ENCODE measurements around the gene EGLN2. TPM values are rescaled to one million over a fixed set of nuclear protein-coding genes. Genes with fewer than 3 reads are reported as not detected.
"Not testable (repeated sequence)": the region's sequence is repeated elsewhere in the genome, so short reads cannot be mapped to it uniquely, and the experiment has no call there.

Gene EGLN2
- total RNA-seq, 1 experiment from 2014 or later, result 135 TPM

DNA sequence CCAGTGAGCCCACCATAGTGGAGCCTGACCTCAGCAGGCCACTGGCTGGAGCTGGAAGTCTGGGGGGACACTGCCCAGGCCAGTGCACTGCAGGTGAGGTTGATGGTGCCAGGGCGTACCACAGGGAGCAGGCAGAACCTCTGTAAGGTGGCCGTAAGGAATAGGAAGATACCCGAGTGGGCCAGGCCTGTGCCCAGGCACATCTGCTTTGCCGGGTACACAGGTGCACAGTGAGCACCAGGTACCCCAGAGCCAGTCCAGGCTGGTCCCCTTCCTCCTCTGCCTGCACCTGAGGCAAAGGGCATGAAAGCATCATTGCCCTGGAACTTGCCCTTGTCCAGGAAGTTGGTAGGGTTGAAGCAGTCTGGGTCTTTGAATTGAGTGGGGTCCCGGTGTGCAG, 9.5 kb downstream of the EGLN2 start:
- Histone ChIP-seq H3K9me3 (no peaks in the 10 kb centered on the region), H3K4me3 (ENCODE audit: low read depth, low read length) (no peak overlapping the region), H3K36me3 (ENCODE audit: control insufficient read depth, insufficient read depth, low read length) (peaks cover 17% of the 10 kb centered on the region), H3K4me1 (peaks cover 17% of the 10 kb centered on the region), H3K27me3 (replicated peaks; ENCODE audit: control insufficient read depth, insufficient read depth, low read length) (no peaks in the 10 kb centered on the region)
- Mint-ChIP-seq H3K9me3 (ENCODE audit: unreplicated experiment) (no peaks in the 10 kb centered on the region), H3K27ac (ENCODE audit: unreplicated experiment) (peak overlapping the region; percentile 36), H3K27me3 (ENCODE audit: insufficient read depth, unreplicated experiment) (no peaks in the 10 kb centered on the region), H3K4me1 (ENCODE audit: low read depth, unreplicated experiment) (peaks cover 48% of the 10 kb centered on the region), H3K36me3 (ENCODE audit: insufficient read depth, unreplicated experiment) (peaks cover 97% of the 10 kb centered on the region), H3K4me3 (ENCODE audit: unreplicated experiment) (peak overlapping the region; percentile 39)
- POLR2A ChIA-PET, result interaction anchor here (0.5 to 0.8 kb wide), 2 partner anchors 10 to 31 kb away, joined by 3 to 6 read pairs; partner anchors contain the start of gene EGLN2
- BruUV-seq (replicated peaks), result no TSS peak
- TF ChIP-seq, protein P1, sequence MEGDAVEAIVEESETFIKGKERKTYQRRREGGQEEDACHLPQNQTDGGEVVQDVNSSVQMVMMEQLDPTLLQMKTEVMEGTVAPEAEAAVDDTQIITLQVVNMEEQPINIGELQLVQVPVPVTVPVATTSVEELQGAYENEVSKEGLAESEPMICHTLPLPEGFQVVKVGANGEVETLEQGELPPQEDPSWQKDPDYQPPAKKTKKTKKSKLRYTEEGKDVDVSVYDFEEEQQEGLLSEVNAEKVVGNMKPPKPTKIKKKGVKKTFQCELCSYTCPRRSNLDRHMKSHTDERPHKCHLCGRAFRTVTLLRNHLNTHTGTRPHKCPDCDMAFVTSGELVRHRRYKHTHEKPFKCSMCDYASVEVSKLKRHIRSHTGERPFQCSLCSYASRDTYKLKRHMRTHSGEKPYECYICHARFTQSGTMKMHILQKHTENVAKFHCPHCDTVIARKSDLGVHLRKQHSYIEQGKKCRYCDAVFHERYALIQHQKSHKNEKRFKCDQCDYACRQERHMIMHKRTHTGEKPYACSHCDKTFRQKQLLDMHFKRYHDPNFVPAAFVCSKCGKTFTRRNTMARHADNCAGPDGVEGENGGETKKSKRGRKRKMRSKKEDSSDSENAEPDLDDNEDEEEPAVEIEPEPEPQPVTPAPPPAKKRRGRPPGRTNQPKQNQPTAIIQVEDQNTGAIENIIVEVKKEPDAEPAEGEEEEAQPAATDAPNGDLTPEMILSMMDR (IDR thresholded peaks at IDR 0.05; ENCODE audit: insufficient read depth in 1 of 2, low read depth in 1 of 2, low read length in 1 of 2, severe bottlenecking in 1 of 2, unreplicated experiment in 1 of 2), result no peak
- DNase-seq, result no peak
- intact Hi-C loops (cut with micrococcal nuclease; ENCODE audit: unreplicated experiment), result loop anchor here (5.0 kb wide), 1 partner anchor 99 kb away; no protein-coding TSS in a partner anchor
- CTCF ChIA-PET, result interaction anchor here (0.8 to 2.1 kb wide), 2 partner anchors 30 to 144 kb away, joined by 3 to 7 read pairs; no protein-coding TSS in a partner anchor

DNA sequence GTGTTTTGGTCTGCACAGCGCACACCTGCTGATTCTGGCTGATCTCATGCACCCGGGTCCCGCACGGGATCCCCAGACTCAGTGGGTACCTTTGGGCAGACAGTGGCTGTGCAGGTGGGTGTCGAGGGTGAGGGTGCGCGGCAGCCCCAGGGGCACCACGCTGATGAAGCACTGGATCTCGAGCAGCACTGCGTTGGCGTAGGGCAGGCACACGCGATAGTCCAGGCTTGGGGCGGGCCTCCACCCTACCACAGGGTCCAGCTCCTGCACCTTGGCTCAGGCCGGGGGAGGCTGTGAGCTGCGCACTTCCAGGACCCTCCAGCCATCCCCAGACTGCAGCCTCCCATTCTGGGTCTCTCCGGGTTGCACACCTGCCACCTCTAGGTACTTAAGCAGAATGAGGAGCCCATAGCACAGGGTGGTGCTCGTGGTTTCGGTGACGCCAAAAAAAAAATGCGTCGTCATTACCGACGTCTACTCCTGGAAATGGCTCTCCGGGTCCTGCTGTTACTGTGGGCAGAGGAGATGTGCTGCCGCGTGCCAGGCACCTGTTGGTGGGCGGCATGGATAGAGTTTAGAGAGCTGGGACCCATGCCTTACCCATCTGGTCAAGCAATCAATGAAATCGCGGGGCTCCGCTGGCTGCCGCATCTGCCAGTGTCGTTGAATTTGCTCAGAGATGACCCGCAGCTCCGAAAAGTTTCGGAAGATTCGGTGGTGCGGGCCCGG, 10.5 kb downstream of the EGLN2 start:
- H3K4me1 ChIP-seq, result peaks cover 17% of the 10 kb centered on the region
- intact Hi-C loops (cut with micrococcal nuclease; ENCODE audit: unreplicated experiment), result loop anchor here (5.0 kb wide), 1 partner anchor 98 kb away; no protein-coding TSS in a partner anchor
- H3K4me1 Mint-ChIP-seq (ENCODE audit: low read depth, unreplicated experiment), result peaks cover 42% of the 10 kb centered on the region
- DNase-seq, result no peak
- H3K27me3 ChIP-seq (replicated peaks; ENCODE audit: control insufficient read depth, insufficient read depth, low read length), result no peaks in the 10 kb centered on the region
- ChIA-PET CTCF (interaction anchor here (0.6 kb wide), 1 partner anchor 36 kb away, joined by 5 read pairs; no protein-coding TSS in a partner anchor), POLR2A (interaction anchor here (0.7 kb wide), 1 partner anchor 531 kb away, joined by 3 read pairs; no protein-coding TSS in a partner anchor)
- peak overlapping the region; percentile 98 for H3K27ac Mint-ChIP-seq (ENCODE audit: unreplicated experiment)
- peaks cover 17% of the 10 kb centered on the region for H3K36me3 ChIP-seq (ENCODE audit: control insufficient read depth, insufficient read depth, low read length)
- H3K4me3 ChIP-seq (ENCODE audit: low read depth, low read length), result peak overlapping the region; percentile 33; the same call in 1 of the 2 replicates
- H3K36me3 Mint-ChIP-seq (ENCODE audit: insufficient read depth, unreplicated experiment), result peaks cover 86% of the 10 kb centered on the region
- TF ChIP-seq, protein P1 (IDR thresholded peaks at IDR 0.05; ENCODE audit: insufficient read depth in 1 of 2, low read depth in 1 of 2, low read length in 1 of 2, severe bottlenecking in 1 of 2, unreplicated experiment in 1 of 2), result no peak
- H3K4me3 Mint-ChIP-seq (ENCODE audit: unreplicated experiment), result peak overlapping the region; percentile 87
- no peaks in the 10 kb centered on the region for H3K27me3 Mint-ChIP-seq (ENCODE audit: insufficient read depth, unreplicated experiment)
- no TSS peak for BruUV-seq (replicated peaks)
- no peaks in the 10 kb centered on the region for H3K9me3 Mint-ChIP-seq (ENCODE audit: unreplicated experiment)
- no peaks in the 10 kb centered on the region for H3K9me3 ChIP-seq

DNA sequence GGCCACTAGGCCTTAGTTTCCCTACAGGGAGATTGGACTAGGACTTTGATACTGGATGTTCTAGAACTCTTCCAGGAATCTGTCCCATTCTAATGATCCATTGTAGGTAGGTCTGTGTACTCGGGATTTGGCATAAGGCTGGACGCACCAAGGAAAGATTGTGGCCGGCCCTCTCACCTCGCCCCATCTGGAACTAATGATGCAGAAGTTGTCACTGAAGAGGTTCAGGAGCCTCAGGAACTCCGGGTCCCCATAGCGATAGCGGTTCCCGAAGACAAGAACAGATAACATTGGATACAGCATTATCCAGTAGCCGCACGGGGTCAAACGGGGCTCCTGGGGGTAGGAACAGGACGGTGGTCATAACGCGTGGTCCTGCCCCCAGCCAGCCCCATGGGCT, 11.2 kb downstream of the EGLN2 start:
- POLR2A ChIA-PET, result interaction anchor here (0.7 kb wide), 1 partner anchor 532 kb away, joined by 3 read pairs; no protein-coding TSS in a partner anchor
- Mint-ChIP-seq H3K36me3 (ENCODE audit: insufficient read depth, unreplicated experiment) (peaks cover 80% of the 10 kb centered on the region), H3K4me1 (ENCODE audit: low read depth, unreplicated experiment) (peaks cover 46% of the 10 kb centered on the region), H3K27me3 (ENCODE audit: insufficient read depth, unreplicated experiment) (no peaks in the 10 kb centered on the region), H3K9me3 (ENCODE audit: unreplicated experiment) (no peaks in the 10 kb centered on the region), H3K27ac (ENCODE audit: unreplicated experiment) (peak overlapping the region; percentile 98), H3K4me3 (ENCODE audit: unreplicated experiment) (peak overlapping the region; percentile 87)
- peaks cover 17% of the 10 kb centered on the region for H3K36me3 ChIP-seq (ENCODE audit: control insufficient read depth, insufficient read depth, low read length)
- H3K9me3 ChIP-seq, result no peaks in the 10 kb centered on the region
- TSS peak; percentile 80 for BruUV-seq (replicated peaks)
- no peaks in the 10 kb centered on the region for H3K27me3 ChIP-seq (replicated peaks; ENCODE audit: control insufficient read depth, insufficient read depth, low read length)
- peaks cover 17% of the 10 kb centered on the region for H3K4me1 ChIP-seq
- peak overlapping the region; percentile 33 for H3K4me3 ChIP-seq (ENCODE audit: low read depth, low read length)
- CTCF ChIA-PET, result interaction anchor here (0.6 kb wide), 1 partner anchor 37 kb away, joined by 5 read pairs; no protein-coding TSS in a partner anchor
- intact Hi-C loops (cut with micrococcal nuclease; ENCODE audit: unreplicated experiment), result no loop called here
- no peak for DNase-seq
- TF ChIP-seq, protein P1 (IDR thresholded peaks at IDR 0.05; ENCODE audit: insufficient read depth in 1 of 2, low read depth in 1 of 2, low read length in 1 of 2, severe bottlenecking in 1 of 2, unreplicated experiment in 1 of 2), result no peak

DNA sequence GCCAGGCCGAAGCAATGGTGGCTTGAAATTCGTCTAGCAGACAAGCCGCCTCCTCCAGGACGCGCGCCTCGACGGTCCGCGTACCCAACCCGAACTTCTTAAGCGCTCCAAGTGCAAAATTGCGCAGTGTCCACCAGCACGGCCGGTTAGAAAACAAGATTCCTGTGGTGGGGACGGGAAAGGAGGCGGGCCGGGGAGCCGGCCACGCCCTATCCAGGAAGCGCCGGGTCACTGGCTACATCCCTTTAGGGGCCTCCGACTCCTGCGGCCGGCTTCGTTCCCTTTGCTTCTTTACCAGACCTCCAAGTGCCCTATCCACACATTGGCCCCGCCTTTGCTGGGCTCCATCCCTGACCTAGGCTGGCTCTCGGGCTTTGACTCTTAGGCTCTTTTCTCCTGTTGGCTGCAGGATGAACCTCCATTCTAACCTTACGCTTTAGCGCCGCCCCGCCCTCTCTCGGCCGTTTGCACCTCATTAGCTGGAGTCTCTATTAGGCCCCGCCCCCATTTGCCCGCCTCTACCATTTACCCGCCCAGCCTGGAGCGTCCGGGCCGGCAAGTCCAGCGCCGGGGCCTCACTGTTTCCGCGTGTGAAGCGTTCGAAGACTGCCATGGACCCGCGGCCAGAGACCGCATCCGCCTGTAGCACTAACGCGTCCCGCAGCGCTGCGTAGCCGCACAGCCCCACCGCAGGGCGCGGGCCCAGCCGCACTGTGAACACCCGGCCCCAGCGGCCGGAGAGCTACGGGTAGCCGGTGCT, 11.8 kb downstream of the EGLN2 start:
- intact Hi-C loops (cut with micrococcal nuclease; ENCODE audit: unreplicated experiment), result loop anchor here (1.0 kb wide), 1 partner anchor 110 kb away; no protein-coding TSS in a partner anchor
- H3K36me3 Mint-ChIP-seq (ENCODE audit: insufficient read depth, unreplicated experiment), result peaks cover 73% of the 10 kb centered on the region
- H3K27ac Mint-ChIP-seq (ENCODE audit: unreplicated experiment), result peak overlapping the region; percentile 98
- CTCF ChIA-PET, result interaction anchor here (0.6 to 0.7 kb wide), 3 partner anchors 33 to 150 kb away, joined by 3 to 5 read pairs (median 5); partner anchors contain the start of gene RAB4B
- Histone ChIP-seq H3K4me1 (peaks cover 17% of the 10 kb centered on the region), H3K36me3 (ENCODE audit: control insufficient read depth, insufficient read depth, low read length) (peaks cover 13% of the 10 kb centered on the region), H3K4me3 (ENCODE audit: low read depth, low read length) (peak overlapping the region; percentile 33)
- H3K4me3 Mint-ChIP-seq (ENCODE audit: unreplicated experiment), result peak overlapping the region; percentile 87
- not testable (repeated sequence) for BruUV-seq (replicated peaks); H3K27me3 ChIP-seq (replicated peaks; ENCODE audit: control insufficient read depth, insufficient read depth, low read length); H3K9me3 Mint-ChIP-seq (ENCODE audit: unreplicated experiment); H3K9me3 ChIP-seq; H3K27me3 Mint-ChIP-seq (ENCODE audit: insufficient read depth, unreplicated experiment)
- POLR2A ChIA-PET, result interaction anchor here (0.7 to 1.3 kb wide), 2 partner anchors 9 to 12 kb away, joined by 3 read pairs; partner anchors contain the start of gene EGLN2
- peak; percentile 94 to 96 for DNase-seq
- H3K4me1 Mint-ChIP-seq (ENCODE audit: low read depth, unreplicated experiment), result peaks cover 47% of the 10 kb centered on the region

Measured in Caco-2 (cell line).